H1 (cell line): ENCODE data around the gene TENT4A. TPM values are rescaled to one million over a fixed set of nuclear protein-coding genes. Genes with fewer than 3 reads are reported as not detected.
A peak's percentile ranks its signal among the peaks of the same experiment; 100 is the strongest.

Source experiments
- CTCF ChIA-PET: fragments of 300-600 bp; sonication (Branson Sonifier 250); formaldehyde crosslinking; loops from one replicate; lab custom pipeline; 2021; ENCODE audit not compliant: partially characterized antibody; lab: Charles Lee
- POLR2A ChIA-PET: fragments of 300-600 bp; sonication (Branson Sonifier 250); formaldehyde crosslinking; loops from one replicate; lab custom pipeline; 2021; ENCODE audit warnings: inconsistent platforms; ENCODE audit not compliant: partially characterized antibody; lab: Charles Lee
- DNase-seq, 2 experiments: peaks; one replicate each; pipeline versions ENCODE4 v3.0.0 to v3.0.0-alpha.2; 2010 to 2022; ENCODE audit warnings: low spot score in 2 of 2, low read depth in 1 of 2, mixed read lengths in 1 of 2
- FAIRE-seq: peaks from 2 replicates; lab custom pipeline; 2011; peaks lifted over from hg19 to GRCh38; lab: Jason Lieb, UNC
- H2AFZ ChIP-seq: 2 replicates; pipeline ENCODE4 v1.8.1; 2012; ENCODE audit warnings: low read length, inconsistent platforms
- H2AK5ac ChIP-seq: 2 replicates; pipeline ENCODE4 v1.6.1; 2013; ENCODE audit warnings: low read depth, low read length
- H2BK120ac ChIP-seq: replicated peaks from 2 replicates; pipeline ENCODE3; 2013; ENCODE audit warnings: low read depth, low read length, inconsistent platforms
- H2BK12ac ChIP-seq: 2 replicates; pipeline ENCODE4 v1.6.1; 2013; ENCODE audit warnings: low read depth, low read length
- H2BK15ac ChIP-seq: 2 replicates; pipeline ENCODE4 v1.6.1; 2013; ENCODE audit warnings: low read length
- H2BK20ac ChIP-seq: 2 replicates; pipeline ENCODE4 v1.6.1; 2013; ENCODE audit warnings: low read length
- H2BK5ac ChIP-seq: 2 replicates; pipeline ENCODE4 v1.6.1; 2013; ENCODE audit warnings: low read depth, low read length
- H3K14ac ChIP-seq: 2 replicates; pipeline ENCODE4 v1.6.1; 2013; ENCODE audit warnings: inconsistent platforms; ENCODE audit not compliant: insufficient read length
- H3K18ac ChIP-seq: 2 replicates; pipeline ENCODE4 v1.6.1; 2013; ENCODE audit warnings: low read length; ENCODE audit errors: extremely low read depth
- H3K23ac ChIP-seq: 2 replicates; pipeline ENCODE4 v1.6.1; 2013; ENCODE audit warnings: inconsistent platforms; ENCODE audit not compliant: insufficient read length
- H3K23me2 ChIP-seq: 2 replicates; pipeline ENCODE4 v1.6.1; 2013; ENCODE audit warnings: low read depth, low read length
- H3K27ac ChIP-seq: 2 replicates; pipeline ENCODE4 v1.6.1; 2011; ENCODE audit warnings: low read depth, low read length, inconsistent platforms
- H3K27me3 ChIP-seq, 4 experiments: replicated peaks in 1 of 4; 1 replicate in 1 of 4; 2 replicates in 3 of 4; pipeline versions ENCODE4 v1.6.1 to v1.8.1; 2011 to 2013; ENCODE audit warnings: low read length in 3 of 4, mild to moderate bottlenecking in 3 of 4, inconsistent platforms in 2 of 4, mixed read lengths in 2 of 4, moderate library complexity in 1 of 4; ENCODE audit not compliant: control insufficient read depth in 3 of 4, insufficient read depth in 3 of 4; ENCODE audit errors: extremely low read depth in 1 of 4
- H3K36me3 ChIP-seq, 4 experiments: 2 replicates each; pipeline versions ENCODE4 v1.6.1 to v1.8.1; 2011 to 2013; ENCODE audit warnings: mild to moderate bottlenecking in 4 of 4, low read length in 3 of 4, moderate library complexity in 2 of 4, control low read depth in 1 of 4, inconsistent platforms in 1 of 4; ENCODE audit not compliant: insufficient read depth in 4 of 4, control insufficient read depth in 2 of 4
- H3K4ac ChIP-seq: replicated peaks from 2 replicates; pipeline ENCODE3; 2013; ENCODE audit warnings: low read length, low read depth, mixed read lengths, inconsistent platforms; ENCODE audit not compliant: insufficient read length
- H3K4me1 ChIP-seq, 4 experiments: replicated peaks in 1 of 4; 1 replicate in 1 of 4; 2 replicates in 3 of 4; pipeline versions ENCODE4 v1.6.1 to v1.8.1; 2011 to 2013; ENCODE audit warnings: low read length in 3 of 4, inconsistent platforms in 2 of 4, mixed read lengths in 1 of 4; ENCODE audit not compliant: insufficient read depth in 4 of 4, control insufficient read depth in 3 of 4
- H3K4me2 ChIP-seq, 2 experiments: 2 replicates each; pipeline versions ENCODE4 v1.6.1 to v1.8.1; 2011 to 2013; ENCODE audit warnings: low read depth in 2 of 2, low read length in 2 of 2, control low read depth in 1 of 2, inconsistent platforms in 1 of 2, mild to moderate bottlenecking in 1 of 2; ENCODE audit not compliant: insufficient read depth in 1 of 2
- H3K4me3 ChIP-seq, 4 experiments: fragments of 200-600, 300-600 bp in 1 of 4; sonication (generic), shearing (Covaris generic), sonication (Bioruptor Twin) in 1 of 4; 2 replicates each; pipeline versions ENCODE4 v1.5.1 to v1.8.1; 2011 to 2016; ENCODE audit warnings: low read length in 4 of 4, low read depth in 3 of 4, control low read depth in 2 of 4, inconsistent platforms in 2 of 4, mild to moderate bottlenecking in 2 of 4, mixed read lengths in 1 of 4, moderate library complexity in 1 of 4; ENCODE audit not compliant: insufficient read depth in 2 of 4; ENCODE audit errors: extremely low read depth in 1 of 4
- H3K56ac ChIP-seq: replicated peaks from 2 replicates; pipeline ENCODE3; 2013; ENCODE audit warnings: low read depth, mild to moderate bottlenecking, mixed read lengths, low read length, inconsistent platforms; ENCODE audit not compliant: insufficient read length
- H3K79me1 ChIP-seq: 2 replicates; pipeline ENCODE4 v1.6.1; 2013; ENCODE audit warnings: low read depth, low read length, control low read depth
- H3K79me2 ChIP-seq, 2 experiments: 2 replicates each; pipeline versions ENCODE4 v1.6.1 to v1.8.1; 2012 to 2013; ENCODE audit warnings: low read length in 2 of 2, mild to moderate bottlenecking in 2 of 2, inconsistent platforms in 1 of 2; ENCODE audit not compliant: insufficient read depth in 2 of 2, control insufficient read depth in 1 of 2
- H3K9ac ChIP-seq, 4 experiments: replicated peaks in 1 of 4; 1 replicate in 1 of 4; 2 replicates in 3 of 4; pipeline versions ENCODE4 v1.6.1 to v1.8.1; 2011 to 2013; ENCODE audit warnings: low read depth in 3 of 4, low read length in 3 of 4, control low read depth in 2 of 4, mild to moderate bottlenecking in 2 of 4, moderate library complexity in 2 of 4, inconsistent platforms in 1 of 4; ENCODE audit errors: extremely low read depth in 1 of 4
- H3K9me3 ChIP-seq, 2 experiments: 2 replicates each; pipeline versions ENCODE4 v1.6.1 to v1.8.1; 2012 to 2013; ENCODE audit warnings: mild to moderate bottlenecking in 2 of 2, moderate library complexity in 2 of 2, control low read depth in 1 of 2, inconsistent platforms in 1 of 2, low read depth in 1 of 2, low read length in 1 of 2, mixed read lengths in 1 of 2; ENCODE audit not compliant: insufficient read depth in 2 of 2
- H4K20me1 ChIP-seq, 2 experiments: replicated peaks in 1 of 2; 2 replicates each; pipeline versions ENCODE3 to v1.8.1; 2011 to 2013; ENCODE audit warnings: inconsistent platforms in 2 of 2, low read length in 2 of 2, mild to moderate bottlenecking in 1 of 2; ENCODE audit not compliant: insufficient read depth in 2 of 2, control insufficient read depth in 1 of 2
- H4K5ac ChIP-seq: 2 replicates; pipeline ENCODE4 v1.6.1; 2013; ENCODE audit warnings: low read length, low read depth, mixed read lengths, inconsistent platforms; ENCODE audit not compliant: insufficient read length
- H4K8ac ChIP-seq: 2 replicates; pipeline ENCODE4 v1.8.0; 2013; ENCODE audit warnings: mild to moderate bottlenecking, moderate library complexity, low read length, inconsistent platforms; ENCODE audit not compliant: insufficient read depth; ENCODE audit errors: extremely low read depth
- H4K91ac ChIP-seq: replicated peaks from 2 replicates; pipeline ENCODE3; 2013; ENCODE audit warnings: low read length, mixed read lengths, inconsistent platforms; ENCODE audit not compliant: insufficient read length
- CREB1 ChIP-seq: IDR thresholded peaks from 2 replicates; pipeline ENCODE4 v1.6.1; 2012; ENCODE audit warnings: inconsistent platforms
- EGR1 ChIP-seq: IDR thresholded peaks from 2 replicates; pipeline ENCODE4 v1.6.1; 2011; ENCODE audit warnings: low read depth, low read length, borderline replicate concordance
- JUN ChIP-seq: IDR thresholded peaks from 2 replicates; pipeline ENCODE4 v1.6.1; 2011; ENCODE audit warnings: low read depth, mild to moderate bottlenecking, improper control_type of control experiment, low read length
- TEAD4 ChIP-seq: IDR thresholded peaks from 2 replicates; pipeline ENCODE4 v1.6.1; 2012; ENCODE audit warnings: low read depth, low read length, inconsistent platforms, mixed read lengths
- ZNF274 ChIP-seq: IDR thresholded peaks from 2 replicates; pipeline ENCODE4 v1.7.0; 2012; ENCODE audit warnings: low read length, borderline replicate concordance; ENCODE audit errors: extremely low read depth
- WGBS, 2 experiments: shearing (Covaris generic) in 1 of 2; methylation state at CpG; one replicate each; pipeline versions ENCODE4 v1.1.6 to v1.1.7; 2013 to 2015; ENCODE audit warnings: low lambda C conversion rate in 2 of 2, mixed read lengths in 2 of 2, inconsistent platforms in 1 of 2, low coverage in 1 of 2, missing lambda C conversion rate in 1 of 2; ENCODE audit not compliant: insufficient replicate concordance in 2 of 2, insufficient coverage in 1 of 2, insufficient read length in 1 of 2; ENCODE audit errors: extremely low coverage in 1 of 2, missing lambda C conversion rate in 1 of 2; 5-methylcytosine and 5-hydroxymethylcytosine counted together
- polyA plus RNA-seq, 7 experiments: library from polyadenylated mRNA; depleted of rRNA in 3 of 7; stranded (reverse) in 5 of 7; unstranded in 2 of 7; fragments of >200 nt in 5 of 7; fragments of 200-250 nt in 2 of 7; gene quantifications; 1 replicate in 5 of 7; 2 replicates in 1 of 7; 4 replicates in 1 of 7; pipeline versions ENCODE4 v1.2.1 to v1.2.3, GENCODE V29; 2011 to 2013; ENCODE audit warnings: missing spikeins in 2 of 7, mixed read lengths in 2 of 7
- total RNA-seq: library from RNA; stranded (reverse); fragmentation: NEBNext Ultra II Directional; extraction: Animal tissue kit (Norgen Biotek cat#: 25700); gene quantifications from 2 replicates; pipeline ENCODE4 v1.2.1, GENCODE V29; 2021

Gene TENT4A
- total and polyA plus RNA-seq, 2 of the 8 experiments (the other 6 are each of a cell fraction or from before 2014, with no cell fraction given): 8.9 to 25.1 TPM

DNA sequence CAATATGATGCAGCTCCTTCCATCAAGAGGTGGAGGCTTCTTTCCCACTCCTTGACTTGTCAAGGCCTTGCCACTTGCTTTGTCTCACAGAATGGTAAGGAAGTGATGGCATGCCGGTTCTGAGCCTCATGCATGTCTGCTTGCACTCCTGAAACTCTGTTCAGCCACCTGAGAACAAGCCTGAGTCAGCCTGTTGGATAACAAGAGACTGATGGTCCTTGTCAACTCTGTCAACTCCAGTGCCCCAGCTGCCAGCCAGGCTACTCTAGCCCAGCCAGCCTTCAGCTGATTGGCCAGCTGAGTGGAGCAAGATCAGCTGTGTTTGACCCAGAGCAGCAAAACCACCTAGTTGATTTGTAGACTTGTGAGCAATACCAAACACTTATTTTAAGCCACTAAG is 4.4 kb upstream of the TENT4A start:
- no peak overlapping the region for H4K91ac ChIP-seq
- H3K27ac ChIP-seq: no peak overlapping the region
- no peak overlapping the region for H2BK120ac ChIP-seq
- no peak overlapping the region for H3K56ac ChIP-seq
- no peak overlapping the region for H2AFZ ChIP-seq
- DNase-seq: no peak
- no peak overlapping the region for H2BK5ac ChIP-seq
- H4K5ac ChIP-seq: no peak overlapping the region
- no peak overlapping the region for H3K14ac ChIP-seq
- POLR2A ChIA-PET: interaction anchor here (1.0 to 2.0 kb wide), 2 partner anchors 76 to 82 kb away, joined by 3 to 9 read pairs; partner anchors contain the start of genes NSUN2 and SRD5A1
- H3K4me1 ChIP-seq: peaks cover 0 to 4% (median 0%) of the 10 kb centered on the region in 4 experiments; a peak in 3 of 7 replicates
- no peak overlapping the region for H3K4me3 ChIP-seq
- H3K79me2 ChIP-seq: no peaks in the 10 kb centered on the region
- no peak overlapping the region for H4K8ac ChIP-seq
- no peaks in the 10 kb centered on the region for H3K79me1 ChIP-seq
- CTCF ChIA-PET: interaction anchor here (1.2 kb wide), 1 partner anchor 9 kb away, joined by 3 read pairs; no protein-coding TSS in a partner anchor
- no peaks in the 10 kb centered on the region for H3K36me3 ChIP-seq
- no peak for FAIRE-seq
- H3K4me2 ChIP-seq: no peak overlapping the region
- H3K4ac ChIP-seq: no peak overlapping the region
- H2BK20ac ChIP-seq: no peak overlapping the region
- H3K27me3 ChIP-seq: peaks cover 0 to 3% (median 0%) of the 10 kb centered on the region in 4 experiments; a peak in 3 of 7 replicates
- H2BK12ac ChIP-seq: no peak overlapping the region
- H2BK15ac ChIP-seq: no peak overlapping the region
- WGBS, 2 experiments: 87% methylated on average over 1 of the region's 1 CpG; no CpG with 5 or more reads in 1 of the 2 experiments
- peaks cover 10% of the 10 kb centered on the region for H3K23me2 ChIP-seq
- H2AK5ac ChIP-seq: peak overlapping the region; percentile 46; the same call in 1 of the 2 replicates
- H4K20me1 ChIP-seq: no peaks in the 10 kb centered on the region
- H3K23ac ChIP-seq: no peak overlapping the region
- H3K9me3 ChIP-seq: no peaks in the 10 kb centered on the region
- no peak overlapping the region for H3K9ac ChIP-seq
- no peak overlapping the region for H3K18ac ChIP-seq
- TF ChIP-seq TEAD4 (no peak), ZNF274 (no peak), JUN (no peak), CREB1 (no peak), EGR1 (no peak)
